Stimulated activated naive B cell treated with anti-CD40 and anti-IgM and Interleukin-4, amounts not matched to agents 10 μg/mL and 1 μg/mL and 100 μg/mL, for 72 hours (primary cell): ENCODE data around the gene BATF.

Experiments used
- ATAC-seq, 2 donors: fragments of 150-1000 bp; cut with Tn5 transposase; replicated peaks; 2 replicates each; pipeline ENCODE4 v1.10.0; 2021; ENCODE audit warnings: moderate library complexity in 1 of 2
- DNase-seq: peaks from one replicate; pipeline ENCODE4 v3.0.0; 2021
- H3K27ac Mint-ChIP-seq: one replicate; pipeline ENCODE4 v1.8.0; 2022; ENCODE audit warnings: mild to moderate bottlenecking, mixed read lengths
- H3K27me3 Mint-ChIP-seq, 2 donors: one replicate each; pipeline ENCODE4 v1.8.0; 2022; ENCODE audit warnings: mixed read lengths in 2 of 2
- H3K36me3 Mint-ChIP-seq, 2 donors: one replicate each; pipeline ENCODE4 v1.8.0; 2022; ENCODE audit warnings: mixed read lengths in 2 of 2, mild to moderate bottlenecking in 1 of 2
- H3K4me1 Mint-ChIP-seq, 2 donors: one replicate each; pipeline ENCODE4 v1.8.0; 2022; ENCODE audit warnings: mixed read lengths in 2 of 2, mild to moderate bottlenecking in 1 of 2
- H3K4me3 Mint-ChIP-seq, 2 donors: one replicate each; pipeline ENCODE4 v1.8.0; 2022; ENCODE audit warnings: mild to moderate bottlenecking in 2 of 2, mixed read lengths in 2 of 2, moderate library complexity in 1 of 2
- H3K9me3 Mint-ChIP-seq, 2 donors: one replicate each; pipeline ENCODE4 v1.8.0; 2022; ENCODE audit warnings: mixed read lengths in 2 of 2, mild to moderate bottlenecking in 1 of 2

Gene BATF

GRCh38 chr14:75531660-75532317, 9.5 kb downstream of the BATF start:
- H3K36me3 Mint-ChIP-seq = peaks cover 61 to 77% of the 10 kb centered on the region in 2 donors

DNA sequence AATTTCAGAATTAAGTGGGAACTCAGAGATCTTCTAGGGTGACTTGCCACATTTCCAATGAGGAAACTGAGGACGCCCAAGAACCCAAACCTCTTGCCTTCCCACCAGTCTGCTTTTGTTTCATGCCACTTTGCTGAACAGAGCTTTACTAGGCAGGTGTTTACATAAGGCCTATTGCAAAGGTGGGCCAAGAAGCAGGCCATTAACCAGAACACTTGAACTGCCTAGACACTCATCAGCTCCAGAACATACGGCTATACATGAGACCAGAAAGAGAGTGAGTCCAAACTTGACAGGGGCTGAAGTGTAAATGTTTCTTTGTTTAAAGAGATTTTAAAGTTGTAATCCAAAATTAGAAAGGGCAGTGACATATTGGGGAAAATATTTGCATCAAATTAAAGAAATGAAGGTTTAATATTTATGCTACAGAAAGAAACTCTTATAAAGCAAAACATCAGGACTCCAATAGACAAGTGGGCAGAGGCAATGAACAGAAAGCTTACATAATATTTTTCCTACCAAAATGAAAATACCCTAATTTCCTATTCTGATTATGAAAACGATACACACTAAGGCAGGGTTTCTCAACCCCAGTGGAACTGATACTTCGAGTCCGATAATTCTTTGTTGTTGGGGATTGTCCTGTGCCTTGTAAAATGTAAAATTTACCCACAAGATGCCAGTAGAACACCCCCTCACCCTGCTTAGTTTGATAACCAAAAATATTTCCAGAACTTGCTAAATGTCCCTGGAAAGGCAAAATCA, 11.7 kb downstream of the BATF start:
- H3K27me3 Mint-ChIP-seq = no peaks in the 10 kb centered on the region
- H3K36me3 Mint-ChIP-seq = peaks cover 54 to 71% of the 10 kb centered on the region in 2 donors
- no peak overlapping the region for H3K4me3 Mint-ChIP-seq
- peak overlapping the region; percentile 79 for H3K27ac Mint-ChIP-seq
- peaks cover 2 to 3% of the 10 kb centered on the region in 2 donors for H3K9me3 Mint-ChIP-seq
- DNase-seq = no peak
- peaks cover 33 to 59% of the 10 kb centered on the region in 2 donors for H3K4me1 Mint-ChIP-seq
- ATAC-seq = no peak

More at GRCh38 chr14:75531660-75532317, 9.5 kb downstream of the BATF start:
- ATAC-seq (no peak), DNase-seq (no peak)
- H3K4me1 Mint-ChIP-seq = peaks cover 34 to 61% of the 10 kb centered on the region in 2 donors
- peaks cover 0 to 2% of the 10 kb centered on the region in 2 donors for H3K9me3 Mint-ChIP-seq
- H3K27ac Mint-ChIP-seq = no peak overlapping the region
- H3K27me3 Mint-ChIP-seq = no peaks in the 10 kb centered on the region
- H3K4me3 Mint-ChIP-seq = no peak overlapping the region

GRCh38 chr14:75535164-75535898, 13.1 kb downstream of the BATF start:
- no peak overlapping the region for H3K27ac Mint-ChIP-seq
- no peaks in the 10 kb centered on the region for H3K27me3 Mint-ChIP-seq
- DNase-seq = no peak
- H3K36me3 Mint-ChIP-seq = peaks cover 54 to 72% of the 10 kb centered on the region in 2 donors
- H3K9me3 Mint-ChIP-seq = peaks cover 2 to 3% of the 10 kb centered on the region in 2 donors
- no peak for ATAC-seq
- H3K4me1 Mint-ChIP-seq = peaks cover 43 to 73% of the 10 kb centered on the region in 2 donors
- no peak overlapping the region for H3K4me3 Mint-ChIP-seq

GRCh38 chr14:75537071-75537470, 14.8 kb downstream of the BATF start:
- DNase-seq (no peak), ATAC-seq (no peak)
- Mint-ChIP-seq H3K4me3 (no peak overlapping the region), H3K9me3 (peaks cover 2 to 3% of the 10 kb centered on the region in 2 donors), H3K27ac (no peak overlapping the region), H3K4me1 (peaks cover 49 to 77% of the 10 kb centered on the region in 2 donors), H3K36me3 (peaks cover 54 to 72% of the 10 kb centered on the region in 2 donors), H3K27me3 (no peaks in the 10 kb centered on the region)

DNA sequence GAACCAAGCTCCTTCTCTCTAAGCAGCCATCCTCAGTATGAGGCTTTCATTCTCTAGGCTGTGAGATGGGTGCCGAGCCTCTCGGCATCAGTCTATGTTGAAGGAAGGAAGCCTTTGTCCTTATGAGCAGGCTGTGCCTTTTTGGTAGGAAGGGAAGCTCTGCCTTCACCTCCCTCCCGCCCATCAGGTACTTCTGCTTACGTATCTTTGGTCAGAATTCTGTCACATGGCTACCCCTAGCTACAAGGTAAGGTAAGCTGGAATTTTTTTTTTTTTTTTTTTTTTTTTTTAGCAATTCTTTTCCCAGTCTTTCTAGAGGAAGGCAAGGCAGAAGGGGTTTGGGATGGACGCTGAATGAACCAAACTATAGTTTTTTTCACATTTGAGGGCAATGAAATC, 16.9 kb downstream of the BATF start:
- peaks cover 51 to 73% of the 10 kb centered on the region in 2 donors for H3K4me1 Mint-ChIP-seq
- peak overlapping the region; percentile 76 for H3K27ac Mint-ChIP-seq
- H3K9me3 Mint-ChIP-seq = peaks cover 2 to 3% of the 10 kb centered on the region in 2 donors
- DNase-seq (no peak), ATAC-seq (no peak)
- peaks cover 45 to 68% of the 10 kb centered on the region in 2 donors for H3K36me3 Mint-ChIP-seq
- no peaks in the 10 kb centered on the region for H3K27me3 Mint-ChIP-seq
- peak overlapping the region; percentile 50 to 51 for H3K4me3 Mint-ChIP-seq

DNA sequence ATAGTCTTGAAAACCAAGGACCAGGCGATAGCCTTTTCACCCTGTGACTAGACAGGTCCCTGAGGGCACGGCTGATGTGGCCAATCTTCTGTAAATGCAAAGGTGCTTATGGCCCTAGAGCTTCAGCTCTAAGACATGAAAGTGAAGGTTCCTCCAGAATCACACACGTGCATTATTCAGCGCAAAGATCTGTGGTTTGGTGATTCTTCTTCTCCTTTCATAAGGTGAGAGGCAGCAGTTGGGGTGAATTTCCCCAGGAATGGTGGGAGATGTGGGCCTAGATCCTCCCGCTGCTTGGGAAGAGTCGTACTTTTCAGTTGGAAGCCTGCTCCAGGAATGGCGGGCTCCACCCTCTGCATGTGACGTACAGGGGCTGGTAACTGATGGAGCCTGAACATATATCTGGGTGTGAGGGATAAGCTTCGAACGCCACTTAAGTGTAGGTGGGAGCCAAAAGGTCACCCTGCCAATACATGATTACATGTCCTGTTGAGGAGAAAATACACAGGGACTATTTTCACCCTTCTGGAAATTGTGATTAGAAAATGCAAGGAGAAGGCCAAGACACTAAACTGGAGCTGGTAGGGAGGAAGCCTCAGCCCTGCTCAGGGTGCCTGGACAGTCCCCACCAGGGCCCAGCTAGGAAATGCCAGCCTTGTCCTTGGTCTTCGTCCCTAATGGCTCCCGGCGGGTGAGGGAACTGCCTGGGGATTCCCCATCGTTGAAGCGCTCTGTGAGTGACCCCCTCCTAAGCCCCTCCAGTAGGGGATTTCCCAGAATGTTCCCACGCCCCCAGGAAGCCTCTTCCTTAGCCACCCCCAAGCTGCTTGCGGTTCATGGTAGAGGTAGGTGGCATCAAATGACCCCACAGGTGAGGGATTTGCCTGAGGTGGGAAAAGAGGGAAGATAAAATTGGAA, 17.6 kb downstream of the BATF start:
- H3K27me3 Mint-ChIP-seq = no peaks in the 10 kb centered on the region
- H3K4me1 Mint-ChIP-seq = peaks cover 51 to 73% of the 10 kb centered on the region in 2 donors
- peak overlapping the region; percentile 89 for H3K27ac Mint-ChIP-seq
- peaks cover 2 to 3% of the 10 kb centered on the region in 2 donors for H3K9me3 Mint-ChIP-seq
- peaks cover 47 to 68% of the 10 kb centered on the region in 2 donors for H3K36me3 Mint-ChIP-seq
- ATAC-seq = peak; percentile 57 to 62
- DNase-seq = peak; percentile 41
- peak overlapping the region; percentile 50 to 51 for H3K4me3 Mint-ChIP-seq

GRCh38 chr14:75540479-75540851, 18.2 kb downstream of the BATF start:
- H3K9me3 Mint-ChIP-seq = peaks cover 2 to 3% of the 10 kb centered on the region in 2 donors
- H3K27ac Mint-ChIP-seq = peak overlapping the region; percentile 89
- DNase-seq = no peak
- no peaks in the 10 kb centered on the region for H3K27me3 Mint-ChIP-seq
- ATAC-seq = no peak
- no peak overlapping the region for H3K4me3 Mint-ChIP-seq
- peaks cover 51 to 67% of the 10 kb centered on the region in 2 donors for H3K4me1 Mint-ChIP-seq
- peaks cover 45 to 62% of the 10 kb centered on the region in 2 donors for H3K36me3 Mint-ChIP-seq

DNA sequence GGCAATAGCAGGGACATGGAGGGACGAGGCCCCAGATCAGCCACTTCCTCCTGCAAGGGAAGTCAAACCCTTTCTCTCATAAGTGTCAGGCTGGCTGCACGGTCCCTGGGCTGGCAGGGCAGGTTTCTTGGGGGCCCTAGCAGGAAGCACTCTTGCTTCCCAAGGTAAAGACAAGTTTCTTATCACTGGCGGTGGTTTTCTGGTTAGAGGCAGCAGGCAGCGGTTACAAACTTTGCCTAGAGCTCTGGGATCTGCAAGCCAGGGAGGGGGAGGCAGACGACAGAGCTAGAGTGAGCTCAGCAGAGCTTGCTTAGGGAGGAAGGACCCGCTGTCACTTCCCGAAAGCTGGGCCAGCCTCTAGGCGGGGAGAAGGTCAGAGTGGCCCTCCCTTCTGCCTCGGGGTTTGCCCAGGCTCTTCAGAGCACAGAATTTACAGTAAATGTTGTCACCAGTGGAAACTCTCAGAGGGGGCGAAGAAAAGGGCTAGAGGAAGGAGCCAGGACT, 20.4 kb downstream of the BATF start:
- Mint-ChIP-seq H3K36me3 (peaks cover 51 to 67% of the 10 kb centered on the region in 2 donors), H3K4me1 (peaks cover 53 to 71% of the 10 kb centered on the region in 2 donors), H3K4me3 (peak overlapping the region; percentile 76 to 79), H3K27me3 (no peaks in the 10 kb centered on the region), H3K9me3 (peaks cover 2 to 3% of the 10 kb centered on the region in 2 donors), H3K27ac (peak overlapping the region; percentile 97)
- DNase-seq (peak; percentile 82), ATAC-seq (peak; percentile 89 to 90)

GRCh38 chr14:75543253-75543652, 21.0 kb downstream of the BATF start:
- Mint-ChIP-seq H3K4me1 (peaks cover 57 to 74% of the 10 kb centered on the region in 2 donors), H3K36me3 (peaks cover 55 to 71% of the 10 kb centered on the region in 2 donors), H3K4me3 (peak overlapping the region; percentile 76 to 79), H3K9me3 (peaks cover 2% of the 10 kb centered on the region in 2 donors), H3K27me3 (no peaks in the 10 kb centered on the region), H3K27ac (peak overlapping the region; percentile 97)
- ATAC-seq (peak; percentile 5 to 37), DNase-seq (no peak)

- peak overlapping the region in 1 of 2 donors; percentile 25 for H3K4me3 Mint-ChIP-seq
- no peaks in the 10 kb centered on the region for H3K27me3 Mint-ChIP-seq
- ATAC-seq (no peak), DNase-seq (no peak)
- H3K27ac Mint-ChIP-seq = peak overlapping the region; percentile 14
- peaks cover 57 to 71% of the 10 kb centered on the region in 2 donors for H3K36me3 Mint-ChIP-seq
- peaks cover 0 to 2% of the 10 kb centered on the region in 2 donors for H3K9me3 Mint-ChIP-seq
- peaks cover 60 to 74% of the 10 kb centered on the region in 2 donors for H3K4me1 Mint-ChIP-seq
These were observed 21.5 kb downstream of the BATF start for GRCh38 chr14:75543786-75544185.

DNA sequence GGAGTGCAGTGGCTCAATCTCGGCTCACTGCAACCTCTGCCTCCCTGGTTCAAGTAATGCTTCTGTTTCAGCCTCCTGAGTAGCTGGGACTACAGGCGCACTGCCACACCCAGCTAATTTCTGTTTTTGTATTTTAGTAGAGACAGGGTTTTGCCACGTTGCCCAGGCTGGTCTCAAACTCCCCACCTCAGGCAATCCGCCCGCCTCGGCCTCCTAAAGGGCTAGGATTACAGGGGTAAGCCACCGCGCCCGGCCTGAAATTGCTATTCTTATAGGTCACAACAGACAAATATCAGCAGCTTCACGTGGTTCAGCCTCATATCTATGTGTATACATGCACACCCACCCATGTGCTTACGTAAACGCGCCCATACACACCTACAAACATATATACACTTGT, 23.6 kb downstream of the BATF start:
- peaks cover 60 to 75% of the 10 kb centered on the region in 2 donors for H3K36me3 Mint-ChIP-seq

GRCh38 chr14:75547552-75548250, 25.4 kb downstream of the BATF start:
- DNase-seq (no peak), ATAC-seq (no peak)
- Mint-ChIP-seq H3K36me3 (peaks cover 52 to 72% of the 10 kb centered on the region in 2 donors), H3K27ac (peak overlapping the region; percentile 97), H3K27me3 (no peaks in the 10 kb centered on the region), H3K9me3 (peaks cover 2 to 4% of the 10 kb centered on the region in 2 donors), H3K4me3 (peak overlapping the region in 1 of 2 donors; percentile 30), H3K4me1 (peaks cover 52 to 68% of the 10 kb centered on the region in 2 donors)

More for the DNA sequence above, 23.6 kb downstream of the BATF start:
- Mint-ChIP-seq H3K27ac (peak overlapping the region; percentile 73), H3K4me3 (no peak overlapping the region), H3K9me3 (peaks cover 2 to 4% of the 10 kb centered on the region in 2 donors), H3K27me3 (no peaks in the 10 kb centered on the region), H3K4me1 (peaks cover 57 to 74% of the 10 kb centered on the region in 2 donors)
- no peak for DNase-seq
- no peak for ATAC-seq
